B cell (primary cell): ENCODE results near the gene DNTT. TPM values are rescaled to one million over a fixed set of nuclear protein-coding genes. Genes with fewer than 3 reads are reported as not detected.

Experiments
- ATAC-seq: fragments of 200-7000 bp; cut with Tn5 transposase; one replicate; pipeline ENCODE4 v1.10.0; 2021; ENCODE audit warnings: low read depth, mild to moderate bottlenecking, moderate number of reproducible peaks, moderate library complexity
- CTCF ChIA-PET: fragments of 350-600 bp; sonication (Branson Sonifier 250); formaldehyde crosslinking; loops from one replicate; lab custom pipeline; 2021; ENCODE audit warnings: antibody characterized with exemption, inconsistent platforms; lab: Charles Lee
- POLR2A ChIA-PET: fragments of 350-600 bp; sonication (Branson Sonifier 250); formaldehyde crosslinking; loops from one replicate; lab custom pipeline; 2021; ENCODE audit warnings: antibody characterized with exemption; lab: Charles Lee
- DNase-seq: peaks from one replicate; pipeline ENCODE4 v3.0.0; 2013
- H2AFZ ChIP-seq: 2 replicates; pipeline ENCODE4 v1.6.1; 2012; ENCODE audit warnings: mild to moderate bottlenecking, low read depth, low read length; ENCODE audit not compliant: insufficient read depth, poor library complexity, severe bottlenecking
- H3K27ac ChIP-seq, 2 donors: 1 replicate in 1 of 2; 2 replicates in 1 of 2; pipeline ENCODE4 v1.5.1; 2012 to 2013; ENCODE audit warnings: low read length in 2 of 2, mild to moderate bottlenecking in 2 of 2, moderate library complexity in 1 of 2
- H3K27me3 ChIP-seq, 4 experiments: fragments of 200-600 bp in 1 of 4; sonication (generic) in 1 of 4; replicated peaks in 1 of 4; 1 replicate in 2 of 4; 2 replicates in 2 of 4; pipeline versions ENCODE4 v1.6.1 to v1.7.0; 2013 to 2016; ENCODE audit warnings: low read length in 3 of 4, mild to moderate bottlenecking in 2 of 4, mixed read lengths in 1 of 4, moderate library complexity in 1 of 4; ENCODE audit not compliant: insufficient read depth in 4 of 4, control insufficient read depth in 3 of 4; ENCODE audit errors: control extremely low read depth in 1 of 4
- H3K36me3 ChIP-seq, 2 experiments: replicated peaks in 1 of 2; 1 replicate in 1 of 2; 2 replicates in 1 of 2; pipeline versions ENCODE4 v1.6.1 to v1.7.1; 2013; ENCODE audit warnings: low read length in 1 of 2; ENCODE audit not compliant: insufficient read depth in 2 of 2, control insufficient read depth in 1 of 2; ENCODE audit errors: control extremely low read depth in 1 of 2, extremely low read depth in 1 of 2
- H3K4me1 ChIP-seq, 2 donors: fragments of 200-600 bp in 1 of 2; sonication (generic) in 1 of 2; 1 replicate in 1 of 2; 2 replicates in 1 of 2; pipeline versions ENCODE4 v1.5.1 to v1.6.1; 2013 to 2017; ENCODE audit warnings: low read length in 2 of 2; ENCODE audit not compliant: control insufficient read depth in 2 of 2, insufficient read depth in 2 of 2
- H3K4me2 ChIP-seq: replicated peaks from 2 replicates; pipeline ENCODE3; 2012; ENCODE audit warnings: mild to moderate bottlenecking, low read depth, low read length; ENCODE audit not compliant: poor library complexity, severe bottlenecking
- H3K4me3 ChIP-seq, 5 experiments: fragments of 200-600 bp in 1 of 5; sonication (generic) in 1 of 5; 1 replicate in 3 of 5; 2 replicates in 2 of 5; pipeline versions ENCODE4 v1.5.1 to v1.7.0; 2011 to 2016; ENCODE audit warnings: low read length in 4 of 5, mild to moderate bottlenecking in 4 of 5, low read depth in 2 of 5, control low read depth in 1 of 5, moderate library complexity in 1 of 5; ENCODE audit not compliant: insufficient read depth in 1 of 5; ENCODE audit errors: control extremely low read depth in 1 of 5, extremely low read depth in 1 of 5
- H3K79me2 ChIP-seq: fragments of 200-600 bp; sonication (generic); one replicate; pipeline ENCODE4 v1.6.0; 2016; ENCODE audit warnings: low read length; ENCODE audit not compliant: control insufficient read depth, insufficient read depth
- H3K9ac ChIP-seq: fragments of 200-600 bp; sonication (generic); 2 replicates; pipeline ENCODE4 v1.6.1; 2017; ENCODE audit warnings: mild to moderate bottlenecking, low read length, moderate library complexity
- H3K9me3 ChIP-seq, 3 donors: one replicate each; pipeline versions ENCODE4 v1.6.1 to v1.7.1; 2013; ENCODE audit warnings: low read length in 2 of 3; ENCODE audit not compliant: control insufficient read depth in 2 of 3, insufficient read depth in 1 of 3; ENCODE audit errors: control extremely low read depth in 1 of 3
- H4K20me1 ChIP-seq: 2 replicates; pipeline ENCODE4 v1.6.0; 2012; ENCODE audit warnings: mild to moderate bottlenecking, low read length; ENCODE audit not compliant: insufficient read depth, control insufficient read depth, poor library complexity, severe bottlenecking
- H3K27ac Mint-ChIP-seq: one replicate; pipeline ENCODE4 v1.8.0; 2021; ENCODE audit warnings: mixed read lengths
- H3K27me3 Mint-ChIP-seq: one replicate; pipeline ENCODE4 v1.8.0; 2021; ENCODE audit warnings: mixed read lengths
- H3K4me1 Mint-ChIP-seq: one replicate; pipeline ENCODE4 v1.8.0; 2021; ENCODE audit warnings: mixed read lengths
- H3K4me3 Mint-ChIP-seq: one replicate; pipeline ENCODE4 v1.8.0; 2021; ENCODE audit warnings: mixed read lengths
- H3K9me3 Mint-ChIP-seq: one replicate; pipeline ENCODE4 v1.8.0; 2022; ENCODE audit warnings: mixed read lengths; ENCODE audit not compliant: insufficient read depth
- CTCF ChIP-seq: fragments of 200-600 bp; IDR thresholded peaks from one replicate; pipeline ENCODE4 v1.8.0; 2022; ENCODE audit warnings: antibody characterized with exemption, mild to moderate bottlenecking
- EZH2 ChIP-seq: IDR thresholded peaks from 2 replicates; pipeline ENCODE4 v1.6.1; 2012; ENCODE audit warnings: borderline replicate concordance, low read depth, mild to moderate bottlenecking, moderate library complexity, low read length; ENCODE audit not compliant: insufficient read depth, poor library complexity, severe bottlenecking
- WGBS: methylation state at CpG from one replicate; pipeline ENCODE4 v1.1.5; 2013; ENCODE audit warnings: missing lambda C conversion rate; ENCODE audit not compliant: insufficient coverage; 5-methylcytosine and 5-hydroxymethylcytosine counted together
- intact Hi-C: fragments of 100-400 bp; cut with micrococcal nuclease; formaldehyde crosslinking; loops from one replicate; pipeline ENCODE4 v1.10.0; 2022
- polyA plus RNA-seq: library from polyadenylated mRNA; depleted of rRNA; stranded (reverse); fragments of >200 nt; gene quantifications from 2 replicates; pipeline ENCODE4 v1.2.3, GENCODE V29; 2012
- total RNA-seq, 2 donors: library from RNA; stranded (reverse); fragments of 120-200 nt in 1 of 2; gene quantifications; 1 replicate in 1 of 2; 2 replicates in 1 of 2; pipeline versions ENCODE4 v1.2.3 to v1.2.4, GENCODE V29; 2013 to 2022

The DNTT gene
- total and polyA plus RNA-seq, 2 donors (not counting 1 experiment from before 2014, with no cell fraction given): not detected

GRCh38 chr10:96317067-96317833 lies 13.0 kb downstream of the DNTT start:
- Mint-ChIP-seq H3K27ac (no peak overlapping the region), H3K4me3 (no peak overlapping the region), H3K27me3 (peaks cover 27% of the 10 kb centered on the region), H3K9me3 (no peaks in the 10 kb centered on the region), H3K4me1 (no peaks in the 10 kb centered on the region)
- intact Hi-C loops: loop anchor here (5.0 kb wide), 1 partner anchor 300 kb away; no protein-coding TSS in a partner anchor
- no peaks in the 10 kb centered on the region for H3K79me2 ChIP-seq
- ChIA-PET CTCF (interaction anchor here (0.6 to 4.6 kb wide), 10 partner anchors 17 to 300 kb away, joined by 3 to 47 read pairs (median 4); no protein-coding TSS in a partner anchor), POLR2A (no interaction called here)
- H3K4me3 ChIP-seq: no peak overlapping the region
- no peaks in the 10 kb centered on the region for H3K4me1 ChIP-seq
- H4K20me1 ChIP-seq: no peaks in the 10 kb centered on the region
- H3K9me3 ChIP-seq: no peaks in the 10 kb centered on the region
- H3K9ac ChIP-seq: no peak overlapping the region
- no peak overlapping the region for H3K4me2 ChIP-seq
- H3K36me3 ChIP-seq: no peaks in the 10 kb centered on the region
- no peak overlapping the region for H2AFZ ChIP-seq
- WGBS: no CpG with 5 or more reads among the region's 4 CpGs
- H3K27me3 ChIP-seq: peaks cover 0 to 5% (median 0%) of the 10 kb centered on the region in 4 experiments
- TF ChIP-seq CTCF (no peak), EZH2 (no peak)
- no peak for DNase-seq
- no peak for ATAC-seq
- H3K27ac ChIP-seq: no peak overlapping the region
